ENCODE data around the gene DNAJC1.
"Not testable (repeated sequence)": the region's sequence is repeated elsewhere in the genome, so short reads cannot be mapped to it uniquely, and the experiment has no call there.

Gene DNAJC1

DNA sequence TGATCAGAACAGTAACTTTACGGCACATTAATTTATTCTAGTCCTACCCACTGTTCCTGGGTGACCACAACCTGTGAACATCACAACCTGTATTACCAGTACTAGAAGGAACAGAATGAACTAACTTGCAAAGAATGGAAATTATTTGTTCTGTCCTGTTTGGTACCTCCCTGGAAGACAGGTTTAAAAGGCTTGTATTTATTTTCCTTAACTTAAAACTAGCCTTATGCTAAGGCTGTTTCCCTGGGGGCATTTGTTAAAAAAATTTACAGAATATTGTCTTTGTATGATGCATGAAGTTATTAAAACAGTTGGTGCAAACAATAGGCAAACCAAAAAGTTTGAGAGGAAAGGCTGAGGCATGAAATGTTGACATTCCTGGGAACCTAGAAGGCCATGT, 132.7 kb downstream of the DNAJC1 start:
- H3K4me2 ChIP-seq (ENCODE audit: low read length) = no peak overlapping the region
- peak overlapping the region; percentile 33 for H3K27ac ChIP-seq (ENCODE audit: low read depth, low read length)
- no peak overlapping the region for H2AFZ ChIP-seq (ENCODE audit: insufficient read depth, low read length, poor library complexity)
- no peak overlapping the region for H3K9ac ChIP-seq (ENCODE audit: low read length)
- no peak overlapping the region for H2BK12ac ChIP-seq (ENCODE audit: low read length)
- DNase-seq = peak; percentile 47 to 89
- no peak overlapping the region for H4K91ac ChIP-seq (ENCODE audit: low read depth, low read length)
- no peak overlapping the region for H3K18ac ChIP-seq (ENCODE audit: low read length)
- H4K8ac ChIP-seq (ENCODE audit: low read depth, low read length) = no peak overlapping the region
- no peak overlapping the region for H2BK120ac ChIP-seq (ENCODE audit: insufficient read depth, low read length, poor library complexity)
- peaks cover 6% of the 10 kb centered on the region for H3K9me3 ChIP-seq (ENCODE audit: insufficient read depth, low read depth, low read length)
- peak overlapping the region; percentile 63 for H2BK5ac ChIP-seq (ENCODE audit: low read depth, low read length, poor library complexity)
- no peaks in the 10 kb centered on the region for H3K27me3 ChIP-seq (ENCODE audit: insufficient read depth, low read length)
- no CpG with 5 or more reads among the region's 1 CpG for WGBS (ENCODE audit: extremely low coverage, insufficient coverage, insufficient read length)
- no peak overlapping the region for H3K23ac ChIP-seq (ENCODE audit: low read length)
- no peak overlapping the region for H4K12ac ChIP-seq (ENCODE audit: low read depth, low read length)
- peaks cover 9 to 16% of the 10 kb centered on the region in 2 experiments for H3K36me3 ChIP-seq (ENCODE audit: control insufficient read depth in 1 of 2, insufficient read depth in 2 of 2, low read length in 2 of 2)
- H3K79me2 ChIP-seq (ENCODE audit: control insufficient read depth, insufficient read depth, low read length, poor library complexity) = no peaks in the 10 kb centered on the region
- H3K14ac ChIP-seq (ENCODE audit: low read length) = no peak overlapping the region
- H3K79me1 ChIP-seq (ENCODE audit: low read length) = peaks cover 5% of the 10 kb centered on the region
- peaks cover 3 to 6% of the 10 kb centered on the region in 2 experiments for H3K4me1 ChIP-seq (ENCODE audit: control insufficient read depth in 1 of 2, insufficient read depth in 2 of 2, low read length in 2 of 2)
- no peak overlapping the region for H3K4ac ChIP-seq (ENCODE audit: low read depth, low read length)
- H2AK5ac ChIP-seq (ENCODE audit: low read length) = no peak overlapping the region
- no peak overlapping the region for H3K4me3 ChIP-seq (ENCODE audit: low read depth, low read length)

DNA sequence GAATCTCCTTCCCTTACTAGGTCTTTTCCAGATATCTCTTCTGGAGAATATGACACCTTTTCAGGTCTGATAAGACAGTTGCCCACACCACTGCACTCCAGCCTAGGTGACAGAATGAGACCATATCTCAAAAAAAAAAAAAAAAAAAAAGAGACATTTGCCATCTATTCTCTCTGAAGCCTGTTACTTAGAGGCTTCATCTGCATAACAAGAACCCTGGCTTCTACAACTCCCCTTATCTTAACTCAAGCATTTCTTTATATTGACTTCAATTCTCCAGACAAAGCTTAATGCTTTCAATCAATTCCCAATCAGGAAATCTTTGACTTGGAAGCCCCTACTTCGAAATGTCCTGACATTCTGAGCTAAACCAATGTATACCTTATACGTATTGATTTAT, 134.4 kb downstream of the DNAJC1 start:
- H3K27ac ChIP-seq (ENCODE audit: low read depth, low read length); H3K23ac ChIP-seq (ENCODE audit: low read length); H3K79me1 ChIP-seq (ENCODE audit: low read length); H3K14ac ChIP-seq (ENCODE audit: low read length); H3K4ac ChIP-seq (ENCODE audit: low read depth, low read length); H2BK5ac ChIP-seq (ENCODE audit: low read depth, low read length, poor library complexity); H3K9me3 ChIP-seq (ENCODE audit: insufficient read depth, low read depth, low read length); H4K91ac ChIP-seq (ENCODE audit: low read depth, low read length); H3K4me2 ChIP-seq (ENCODE audit: low read length); H3K79me2 ChIP-seq (ENCODE audit: control insufficient read depth, insufficient read depth, low read length, poor library complexity); H2AK5ac ChIP-seq (ENCODE audit: low read length); H3K4me3 ChIP-seq (ENCODE audit: low read depth, low read length); H2AFZ ChIP-seq (ENCODE audit: insufficient read depth, low read length, poor library complexity); H2BK12ac ChIP-seq (ENCODE audit: low read length); H3K27me3 ChIP-seq (ENCODE audit: insufficient read depth, low read length); DNase-seq; H3K18ac ChIP-seq (ENCODE audit: low read length); H3K9ac ChIP-seq (ENCODE audit: low read length); H3K36me3 ChIP-seq (ENCODE audit: control insufficient read depth in 1 of 2, insufficient read depth in 2 of 2, low read length in 2 of 2); H3K4me1 ChIP-seq (ENCODE audit: control insufficient read depth in 1 of 2, insufficient read depth in 2 of 2, low read length in 2 of 2); H4K8ac ChIP-seq (ENCODE audit: low read depth, low read length); H2BK120ac ChIP-seq (ENCODE audit: insufficient read depth, low read length, poor library complexity); H4K12ac ChIP-seq (ENCODE audit: low read depth, low read length): not testable (repeated sequence)
- WGBS (ENCODE audit: extremely low coverage, insufficient coverage, insufficient read length) = no CpG with 5 or more reads among the region's 2 CpGs

DNA sequence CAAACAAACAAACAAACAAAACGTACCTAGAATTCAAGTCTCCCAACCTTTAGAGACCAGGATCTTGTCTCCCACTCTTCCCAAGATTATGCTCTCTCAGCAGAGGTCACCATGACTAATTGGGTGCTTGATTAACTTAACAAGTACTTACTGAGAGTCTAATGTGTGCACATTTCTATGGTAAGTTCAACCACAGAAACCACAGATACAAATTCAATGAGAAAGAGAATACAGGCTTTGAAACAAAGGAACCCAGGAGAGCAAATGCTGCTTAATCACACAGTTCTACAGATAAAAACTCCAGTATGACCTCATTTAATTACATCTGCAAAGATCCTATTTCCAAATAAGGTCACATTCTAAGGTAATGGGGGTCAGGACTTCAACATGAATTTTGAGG, 142.8 kb downstream of the DNAJC1 start:
- H2BK120ac ChIP-seq (ENCODE audit: insufficient read depth, low read length, poor library complexity) = no peak overlapping the region
- no peak overlapping the region for H3K18ac ChIP-seq (ENCODE audit: low read length)
- no peak overlapping the region for H3K14ac ChIP-seq (ENCODE audit: low read length)
- no peak overlapping the region for H3K4me2 ChIP-seq (ENCODE audit: low read length)
- no peaks in the 10 kb centered on the region for H3K79me1 ChIP-seq (ENCODE audit: low read length)
- peaks cover 0 to 1% of the 10 kb centered on the region in 2 experiments for H3K4me1 ChIP-seq (ENCODE audit: control insufficient read depth in 1 of 2, insufficient read depth in 2 of 2, low read length in 2 of 2)
- peaks cover 0 to 3% of the 10 kb centered on the region in 2 experiments for H3K36me3 ChIP-seq (ENCODE audit: control insufficient read depth in 1 of 2, insufficient read depth in 2 of 2, low read length in 2 of 2)
- H2AK5ac ChIP-seq (ENCODE audit: low read length) = no peak overlapping the region
- no peak overlapping the region for H2BK5ac ChIP-seq (ENCODE audit: low read depth, low read length, poor library complexity)
- no peak overlapping the region for H4K12ac ChIP-seq (ENCODE audit: low read depth, low read length)
- no peak overlapping the region for H3K4me3 ChIP-seq (ENCODE audit: low read depth, low read length)
- H3K79me2 ChIP-seq (ENCODE audit: control insufficient read depth, insufficient read depth, low read length, poor library complexity) = no peaks in the 10 kb centered on the region
- WGBS (ENCODE audit: extremely low coverage, insufficient coverage, insufficient read length) = no CpG with 5 or more reads among the region's 1 CpG
- no peak overlapping the region for H3K9ac ChIP-seq (ENCODE audit: low read length)
- H3K4ac ChIP-seq (ENCODE audit: low read depth, low read length) = no peak overlapping the region
- H3K23ac ChIP-seq (ENCODE audit: low read length) = no peak overlapping the region
- H2BK12ac ChIP-seq (ENCODE audit: low read length) = no peak overlapping the region
- H3K27me3 ChIP-seq (ENCODE audit: insufficient read depth, low read length) = no peaks in the 10 kb centered on the region
- DNase-seq = no peak
- H2AFZ ChIP-seq (ENCODE audit: insufficient read depth, low read length, poor library complexity) = no peak overlapping the region
- no peaks in the 10 kb centered on the region for H3K9me3 ChIP-seq (ENCODE audit: insufficient read depth, low read depth, low read length)
- no peak overlapping the region for H3K27ac ChIP-seq (ENCODE audit: low read depth, low read length)
- H4K91ac ChIP-seq (ENCODE audit: low read depth, low read length) = no peak overlapping the region
- H4K8ac ChIP-seq (ENCODE audit: low read depth, low read length) = no peak overlapping the region

GRCh38 chr10:21858455-21858854, 145.1 kb downstream of the DNAJC1 start:
- WGBS (ENCODE audit: extremely low coverage, insufficient coverage, insufficient read length) = no CpG with 5 or more reads among the region's 2 CpGs

More at GRCh38 chr10:21858455-21858854, 145.1 kb downstream of the DNAJC1 start:
- Histone ChIP-seq H3K27me3 (ENCODE audit: insufficient read depth, low read length) (no peaks in the 10 kb centered on the region), H3K27ac (ENCODE audit: low read depth, low read length) (no peak overlapping the region), H2AK5ac (ENCODE audit: low read length) (no peak overlapping the region), H3K36me3 (ENCODE audit: control insufficient read depth in 1 of 2, insufficient read depth in 2 of 2, low read length in 2 of 2) (peaks cover 0 to 3% of the 10 kb centered on the region in 2 experiments), H3K14ac (ENCODE audit: low read length) (no peak overlapping the region), H4K8ac (ENCODE audit: low read depth, low read length) (no peak overlapping the region), H3K79me2 (ENCODE audit: control insufficient read depth, insufficient read depth, low read length, poor library complexity) (no peaks in the 10 kb centered on the region), H3K9ac (ENCODE audit: low read length) (no peak overlapping the region), H3K18ac (ENCODE audit: low read length) (no peak overlapping the region), H3K79me1 (ENCODE audit: low read length) (no peaks in the 10 kb centered on the region), H3K9me3 (ENCODE audit: insufficient read depth, low read depth, low read length) (no peaks in the 10 kb centered on the region), H2AFZ (ENCODE audit: insufficient read depth, low read length, poor library complexity) (no peak overlapping the region), H2BK120ac (ENCODE audit: insufficient read depth, low read length, poor library complexity) (no peak overlapping the region), H4K91ac (ENCODE audit: low read depth, low read length) (no peak overlapping the region), H3K4me3 (ENCODE audit: low read depth, low read length) (no peak overlapping the region), H3K4me1 (ENCODE audit: control insufficient read depth in 1 of 2, insufficient read depth in 2 of 2, low read length in 2 of 2) (peaks cover 0 to 1% of the 10 kb centered on the region in 2 experiments), H4K12ac (ENCODE audit: low read depth, low read length) (no peak overlapping the region), H3K23ac (ENCODE audit: low read length) (no peak overlapping the region), H3K4me2 (ENCODE audit: low read length) (no peak overlapping the region), H2BK5ac (ENCODE audit: low read depth, low read length, poor library complexity) (no peak overlapping the region), H3K4ac (ENCODE audit: low read depth, low read length) (no peak overlapping the region), H2BK12ac (ENCODE audit: low read length) (no peak overlapping the region)
- DNase-seq = no peak
